ENCODE results near the gene MGA.
A peak's percentile ranks its signal among the peaks of the same experiment; 100 is the strongest.

The MGA gene

GRCh38 chr15:41804361-41804760 lies 144.2 kb downstream of the MGA start:
- no peak for DNase-seq (ENCODE audit: low read depth, low spot score)
- Histone ChIP-seq H3K27me3 (ENCODE audit: control insufficient read depth, insufficient read depth, low read length) (no peaks in the 10 kb centered on the region; the same call in 1 of the 2 replicates), H3K9me3 (ENCODE audit: control insufficient read depth, insufficient read depth, low read length) (no peaks in the 10 kb centered on the region), H3K4me3 (ENCODE audit: low read length) (no peak overlapping the region), H3K36me3 (ENCODE audit: control insufficient read depth, insufficient read depth, low read length) (no peaks in the 10 kb centered on the region), H3K4me1 (ENCODE audit: control insufficient read depth, insufficient read depth, low read length) (no peaks in the 10 kb centered on the region), H3K27ac (ENCODE audit: low read length) (no peak overlapping the region)
- WGBS (ENCODE audit: insufficient coverage, insufficient read length): no CpG with 5 or more reads among the region's 2 CpGs

DNA sequence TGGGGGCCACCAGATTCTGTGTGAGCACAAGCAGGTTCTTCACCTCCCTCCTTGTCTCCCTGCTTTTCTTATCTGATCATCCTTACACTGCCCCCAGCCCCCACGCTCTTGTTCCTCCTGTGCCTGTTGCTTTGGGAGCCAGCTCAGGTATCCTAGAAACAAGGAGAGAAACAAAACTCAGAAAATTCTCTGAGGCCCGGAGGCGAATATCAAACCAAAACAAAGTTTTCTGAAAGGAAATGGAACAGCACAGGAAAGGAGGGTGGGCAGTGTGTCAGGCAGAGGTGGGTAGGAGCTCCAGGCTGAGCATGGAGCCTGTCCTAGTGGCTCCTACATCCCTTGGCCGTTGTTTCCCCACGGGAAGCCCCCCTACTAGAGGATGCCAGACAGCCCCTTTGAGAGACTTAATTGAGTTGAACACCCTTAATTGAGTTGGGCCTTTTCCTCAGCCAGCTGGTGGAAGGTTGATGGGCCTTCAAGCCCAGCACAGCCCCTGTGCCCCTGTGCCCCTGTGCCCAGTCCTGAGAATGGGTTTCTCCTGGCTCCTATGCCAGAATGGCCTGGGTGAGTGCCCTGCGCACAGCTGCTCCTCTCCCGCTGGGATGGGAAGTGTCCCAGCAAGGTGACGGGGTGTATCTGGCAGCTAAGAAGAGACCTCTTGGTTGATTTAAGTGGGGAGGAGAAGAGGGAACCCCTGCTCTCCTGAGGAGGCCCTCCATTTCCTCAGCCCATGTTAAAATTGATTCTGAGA lies 144.9 kb downstream of the MGA start:
- Histone ChIP-seq H3K36me3 (ENCODE audit: control insufficient read depth, insufficient read depth, low read length) (no peaks in the 10 kb centered on the region), H3K9me3 (ENCODE audit: control insufficient read depth, insufficient read depth, low read length) (no peaks in the 10 kb centered on the region), H3K4me1 (ENCODE audit: control insufficient read depth, insufficient read depth, low read length) (no peaks in the 10 kb centered on the region), H3K27me3 (ENCODE audit: control insufficient read depth, insufficient read depth, low read length) (no peaks in the 10 kb centered on the region; the same call in 1 of the 2 replicates), H3K27ac (ENCODE audit: low read length) (no peak overlapping the region), H3K4me3 (ENCODE audit: low read length) (no peak overlapping the region)
- WGBS (ENCODE audit: insufficient coverage, insufficient read length): no CpG with 5 or more reads among the region's 8 CpGs
- DNase-seq (ENCODE audit: low read depth, low spot score): no peak

GRCh38 chr15:41805711-41806110 lies 145.5 kb downstream of the MGA start:
- Histone ChIP-seq H3K4me1 (ENCODE audit: control insufficient read depth, insufficient read depth, low read length) (no peaks in the 10 kb centered on the region), H3K4me3 (ENCODE audit: low read length) (no peak overlapping the region), H3K9me3 (ENCODE audit: control insufficient read depth, insufficient read depth, low read length) (no peaks in the 10 kb centered on the region), H3K36me3 (ENCODE audit: control insufficient read depth, insufficient read depth, low read length) (no peaks in the 10 kb centered on the region), H3K27me3 (ENCODE audit: control insufficient read depth, insufficient read depth, low read length) (no peaks in the 10 kb centered on the region; the same call in 1 of the 2 replicates), H3K27ac (ENCODE audit: low read length) (no peak overlapping the region)
- no CpG with 5 or more reads among the region's 3 CpGs for WGBS (ENCODE audit: insufficient coverage, insufficient read length)
- DNase-seq (ENCODE audit: low read depth, low spot score): no peak

GRCh38 chr15:41806291-41807181 lies 146.3 kb downstream of the MGA start:
- Histone ChIP-seq H3K4me3 (ENCODE audit: low read length) (no peak overlapping the region), H3K36me3 (ENCODE audit: control insufficient read depth, insufficient read depth, low read length) (no peaks in the 10 kb centered on the region), H3K27me3 (ENCODE audit: control insufficient read depth, insufficient read depth, low read length) (no peaks in the 10 kb centered on the region), H3K9me3 (ENCODE audit: control insufficient read depth, insufficient read depth, low read length) (no peaks in the 10 kb centered on the region), H3K4me1 (ENCODE audit: control insufficient read depth, insufficient read depth, low read length) (no peaks in the 10 kb centered on the region), H3K27ac (ENCODE audit: low read length) (no peak overlapping the region)
- WGBS (ENCODE audit: insufficient coverage, insufficient read length): no CpG with 5 or more reads among the region's 10 CpGs
- DNase-seq (ENCODE audit: low read depth, low spot score): no peak

DNA sequence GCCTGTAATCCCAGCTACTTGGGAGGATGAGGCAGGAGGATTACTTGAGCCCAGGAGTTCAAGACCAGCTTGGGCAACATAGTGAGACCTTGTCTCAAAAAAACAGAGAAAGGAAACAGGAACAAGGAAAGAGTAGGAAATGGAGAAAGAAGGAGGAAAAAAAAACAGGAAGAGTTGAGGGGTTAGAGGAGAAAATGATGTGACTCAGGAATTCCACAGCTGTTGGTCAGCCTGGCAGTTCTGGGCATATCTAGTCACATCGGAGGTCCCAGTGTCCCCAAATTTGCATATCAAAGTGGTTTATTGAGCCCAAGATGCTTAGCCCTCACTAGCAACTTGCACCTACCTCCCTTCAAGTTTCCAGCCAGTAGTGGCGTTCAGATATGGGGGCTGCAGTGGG lies 148.9 kb downstream of the MGA start:
- Histone ChIP-seq H3K36me3 (ENCODE audit: control insufficient read depth, insufficient read depth, low read length) (no peaks in the 10 kb centered on the region), H3K9me3 (ENCODE audit: control insufficient read depth, insufficient read depth, low read length) (no peaks in the 10 kb centered on the region), H3K27me3 (ENCODE audit: control insufficient read depth, insufficient read depth, low read length) (no peaks in the 10 kb centered on the region), H3K27ac (ENCODE audit: low read length) (no peak overlapping the region), H3K4me3 (ENCODE audit: low read length) (no peak overlapping the region), H3K4me1 (ENCODE audit: control insufficient read depth, insufficient read depth, low read length) (no peaks in the 10 kb centered on the region)
- no CpG with 5 or more reads among the region's 2 CpGs for WGBS (ENCODE audit: insufficient coverage, insufficient read length)
- no peak for DNase-seq (ENCODE audit: low read depth, low spot score)

GRCh38 chr15:41809526-41810220 lies 149.5 kb downstream of the MGA start:
- Histone ChIP-seq H3K9me3 (ENCODE audit: control insufficient read depth, insufficient read depth, low read length) (no peaks in the 10 kb centered on the region), H3K27ac (ENCODE audit: low read length) (no peak overlapping the region), H3K4me3 (ENCODE audit: low read length) (no peak overlapping the region), H3K27me3 (ENCODE audit: control insufficient read depth, insufficient read depth, low read length) (no peaks in the 10 kb centered on the region), H3K36me3 (ENCODE audit: control insufficient read depth, insufficient read depth, low read length) (no peaks in the 10 kb centered on the region), H3K4me1 (ENCODE audit: control insufficient read depth, insufficient read depth, low read length) (no peaks in the 10 kb centered on the region)
- DNase-seq (ENCODE audit: low read depth, low spot score): no peak
- WGBS (ENCODE audit: insufficient coverage, insufficient read length): no CpG with 5 or more reads among the region's 12 CpGs

DNA sequence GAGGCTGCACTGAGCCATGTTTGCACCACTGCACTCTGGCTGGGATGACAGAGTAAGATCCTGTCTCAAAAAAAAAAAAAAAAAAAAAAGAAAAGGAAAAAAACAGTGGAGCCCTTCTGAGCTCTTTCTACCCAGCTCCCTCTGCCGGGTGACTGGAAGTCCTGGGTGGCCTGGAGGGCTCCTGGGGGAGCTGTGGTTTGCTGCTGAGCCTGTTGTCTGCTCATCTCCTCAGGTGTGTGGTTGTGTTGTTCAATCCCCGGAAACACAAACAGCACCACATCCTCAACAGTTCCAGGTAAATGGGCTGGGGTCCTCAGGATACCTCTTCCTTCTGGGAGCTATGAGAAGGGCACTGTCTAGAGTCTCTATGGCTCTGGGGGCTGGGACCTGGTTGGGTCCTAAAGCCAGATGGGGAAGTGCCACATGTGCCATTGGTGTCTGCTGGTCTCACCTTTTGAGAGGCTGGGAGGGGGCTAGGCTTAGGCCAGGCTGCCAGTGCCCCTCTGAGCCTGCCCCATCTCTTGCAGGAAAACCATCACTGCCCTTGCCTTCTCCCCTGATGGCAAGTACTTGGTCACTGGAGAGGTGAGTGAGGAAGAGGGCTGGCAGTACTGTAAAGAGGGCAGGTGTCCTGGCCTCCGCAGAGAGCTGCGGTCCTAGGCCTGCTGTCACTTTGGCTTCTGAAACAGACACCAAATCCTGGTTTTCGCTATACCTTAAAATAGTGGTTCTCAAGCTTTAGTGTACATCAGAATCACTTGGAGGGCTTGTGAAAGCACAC lies 150.6 kb downstream of the MGA start:
- H3K27me3 ChIP-seq (ENCODE audit: control insufficient read depth, insufficient read depth, low read length): no peaks in the 10 kb centered on the region
- DNase-seq (ENCODE audit: low read depth, low spot score): no peak
- H3K9me3 ChIP-seq (ENCODE audit: control insufficient read depth, insufficient read depth, low read length): no peaks in the 10 kb centered on the region
- H3K4me3 ChIP-seq (ENCODE audit: low read length): no peak overlapping the region
- H3K4me1 ChIP-seq (ENCODE audit: control insufficient read depth, insufficient read depth, low read length): no peaks in the 10 kb centered on the region
- no peak overlapping the region for H3K27ac ChIP-seq (ENCODE audit: low read length)
- no peaks in the 10 kb centered on the region for H3K36me3 ChIP-seq (ENCODE audit: control insufficient read depth, insufficient read depth, low read length)
- no CpG with 5 or more reads among the region's 5 CpGs for WGBS (ENCODE audit: insufficient coverage, insufficient read length)

DNA sequence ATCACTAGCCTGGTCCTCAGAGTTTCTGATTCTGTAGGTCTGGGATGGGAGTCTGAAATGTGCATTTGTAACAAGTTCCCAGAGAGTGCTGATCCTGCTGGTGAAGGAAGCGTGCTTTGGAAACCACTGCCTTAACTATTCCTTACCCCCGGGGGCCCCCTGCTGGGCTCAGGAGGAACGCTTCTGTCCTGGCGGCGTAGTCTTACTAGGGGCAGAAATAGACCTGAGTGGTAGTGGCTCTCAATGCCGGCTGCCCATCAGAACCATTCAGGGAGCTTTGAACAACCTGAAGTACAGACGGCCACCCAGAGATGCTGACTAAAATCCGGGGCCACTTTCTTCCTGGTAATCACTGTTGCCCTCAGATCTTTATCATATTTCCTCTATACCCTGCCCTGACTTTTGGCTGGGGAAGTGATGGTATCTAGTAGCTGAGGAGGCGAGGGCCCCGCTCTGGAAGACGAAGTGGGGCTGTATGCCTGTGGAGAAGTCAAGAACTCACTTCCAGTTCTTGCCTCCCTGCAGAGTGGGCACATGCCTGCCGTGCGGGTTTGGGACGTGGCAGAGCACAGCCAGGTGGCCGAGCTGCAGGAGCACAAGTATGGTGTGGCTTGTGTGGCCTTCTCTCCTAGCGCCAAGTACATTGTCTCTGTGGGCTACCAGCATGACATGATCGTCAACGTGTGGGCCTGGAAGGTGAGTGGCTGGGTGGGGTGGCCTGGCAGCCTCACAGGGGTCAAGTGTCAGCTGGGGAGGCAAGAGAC lies 151.4 kb downstream of the MGA start:
- H3K27ac ChIP-seq (ENCODE audit: low read length): no peak overlapping the region
- no peaks in the 10 kb centered on the region for H3K36me3 ChIP-seq (ENCODE audit: control insufficient read depth, insufficient read depth, low read length)
- peak; percentile 47 for DNase-seq (ENCODE audit: low read depth, low spot score)
- H3K4me3 ChIP-seq (ENCODE audit: low read length): no peak overlapping the region
- no peaks in the 10 kb centered on the region for H3K27me3 ChIP-seq (ENCODE audit: control insufficient read depth, insufficient read depth, low read length)
- H3K4me1 ChIP-seq (ENCODE audit: control insufficient read depth, insufficient read depth, low read length): no peaks in the 10 kb centered on the region
- WGBS (ENCODE audit: insufficient coverage, insufficient read length): no CpG with 5 or more reads among the region's 18 CpGs
- H3K9me3 ChIP-seq (ENCODE audit: control insufficient read depth, insufficient read depth, low read length): no peaks in the 10 kb centered on the region

GRCh38 chr15:41812820-41813375 lies 152.7 kb downstream of the MGA start:
- Histone ChIP-seq H3K27me3 (ENCODE audit: control insufficient read depth, insufficient read depth, low read length) (no peaks in the 10 kb centered on the region), H3K36me3 (ENCODE audit: control insufficient read depth, insufficient read depth, low read length) (0 out of 2 replicates have a peak, but pooled peaks cover 2% of the 10 kb centered on the region), H3K9me3 (ENCODE audit: control insufficient read depth, insufficient read depth, low read length) (no peaks in the 10 kb centered on the region), H3K27ac (ENCODE audit: low read length) (no peak overlapping the region), H3K4me1 (ENCODE audit: control insufficient read depth, insufficient read depth, low read length) (no peaks in the 10 kb centered on the region), H3K4me3 (ENCODE audit: low read length) (no peak overlapping the region)
- WGBS (ENCODE audit: insufficient coverage, insufficient read length): no CpG with 5 or more reads among the region's 11 CpGs
- DNase-seq (ENCODE audit: low read depth, low spot score): no peak

All from iPS DF 6.9 (cell line).